GM19452 (cell line): ENCODE data around the gene APOC1.

Experiments used
- ATAC-seq: cut with Tn5 transposase; IDR thresholded peaks from one replicate; pipeline ENCODE4 v1.9.1; 2021; ENCODE audit not compliant: unreplicated experiment

APOC1 gene

DNA sequence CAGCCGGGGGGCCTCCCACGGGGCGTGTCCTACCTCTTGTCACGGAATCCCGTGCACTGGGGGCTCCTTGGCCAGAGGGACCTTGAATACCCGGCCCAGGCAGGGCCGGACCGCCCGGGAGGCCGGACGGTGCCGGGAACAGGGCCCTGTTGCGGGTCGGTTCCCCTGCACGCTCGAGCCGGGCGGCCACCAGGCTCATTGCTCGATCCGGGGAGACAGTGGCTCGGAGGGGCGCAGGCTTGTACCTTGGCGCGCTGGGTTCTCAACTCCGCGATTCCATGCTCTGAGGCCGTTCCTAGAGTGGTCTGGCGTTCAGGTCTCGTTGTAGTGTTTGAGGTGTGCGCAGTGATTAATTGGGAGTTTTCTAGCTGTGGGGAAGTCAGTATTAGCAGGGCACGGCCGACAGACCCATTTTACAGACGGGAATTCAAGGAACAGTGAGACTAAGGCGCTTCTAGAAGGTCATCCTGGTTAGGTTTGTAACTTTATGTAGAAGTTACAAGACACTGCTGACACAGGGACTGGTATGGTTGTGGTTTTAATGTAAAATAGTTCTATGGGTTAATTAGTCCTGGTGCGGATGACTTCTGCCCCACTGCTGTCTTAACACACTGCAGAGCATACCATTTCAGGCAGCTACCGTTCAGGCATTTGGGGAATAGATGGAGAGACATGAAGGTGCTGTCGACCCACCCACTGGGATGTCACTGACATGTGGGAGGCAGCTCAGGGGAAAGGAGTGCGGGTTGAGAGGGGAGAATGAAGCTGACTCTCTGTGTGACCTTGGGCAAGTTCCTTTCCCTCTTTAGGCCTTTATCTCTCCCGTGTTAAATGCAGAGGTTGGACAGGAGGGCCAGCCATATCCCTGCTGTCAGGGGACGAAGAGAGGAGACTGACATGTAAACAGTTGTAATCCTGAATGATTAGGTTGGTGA lies 41.4 kb downstream of the APOC1 start:
- peak; percentile 26 for ATAC-seq

DNA sequence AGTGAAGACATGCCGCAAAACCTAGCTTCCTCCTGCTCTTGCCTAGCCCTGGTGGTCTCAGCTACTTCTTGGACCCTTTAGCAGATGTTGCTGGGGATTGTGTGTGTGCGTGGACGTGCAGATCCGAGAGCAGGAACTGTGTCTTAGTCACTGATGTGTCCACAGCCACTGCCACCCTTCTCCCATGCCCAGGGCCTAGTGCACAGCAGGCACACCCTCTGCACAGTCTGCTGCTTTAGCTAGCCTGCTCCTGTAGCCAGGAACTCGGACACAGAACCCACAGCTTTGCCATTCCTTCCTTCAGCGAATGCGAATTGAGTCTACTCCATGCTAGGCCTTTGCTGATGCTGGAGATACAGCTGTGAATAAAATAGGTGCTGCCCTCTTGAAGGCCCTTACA lies 43.1 kb downstream of the APOC1 start:
- no peak for ATAC-seq

GRCh38 chr19:44958090-44958489 lies 43.7 kb downstream of the APOC1 start:
- no peak for ATAC-seq

DNA sequence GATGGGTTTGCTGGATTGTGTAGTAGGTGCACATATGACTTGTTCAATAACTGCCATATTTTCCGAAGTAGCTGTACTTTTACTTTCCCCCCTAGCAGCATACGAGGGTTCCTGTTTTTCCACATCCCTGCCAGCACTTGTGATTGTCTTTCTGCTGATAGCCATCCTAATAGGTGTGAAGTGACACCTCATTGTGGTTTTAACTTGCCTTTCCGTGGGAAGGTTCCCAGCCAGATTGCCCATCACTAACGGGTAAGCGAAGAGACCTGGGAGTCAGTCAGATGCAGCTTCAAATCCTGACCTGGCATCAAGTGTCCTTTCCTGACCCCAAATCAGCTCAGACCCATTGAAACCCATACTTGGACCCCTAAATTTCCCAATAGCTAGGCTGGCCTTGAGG lies 45.3 kb downstream of the APOC1 start:
- no peak for ATAC-seq

DNA sequence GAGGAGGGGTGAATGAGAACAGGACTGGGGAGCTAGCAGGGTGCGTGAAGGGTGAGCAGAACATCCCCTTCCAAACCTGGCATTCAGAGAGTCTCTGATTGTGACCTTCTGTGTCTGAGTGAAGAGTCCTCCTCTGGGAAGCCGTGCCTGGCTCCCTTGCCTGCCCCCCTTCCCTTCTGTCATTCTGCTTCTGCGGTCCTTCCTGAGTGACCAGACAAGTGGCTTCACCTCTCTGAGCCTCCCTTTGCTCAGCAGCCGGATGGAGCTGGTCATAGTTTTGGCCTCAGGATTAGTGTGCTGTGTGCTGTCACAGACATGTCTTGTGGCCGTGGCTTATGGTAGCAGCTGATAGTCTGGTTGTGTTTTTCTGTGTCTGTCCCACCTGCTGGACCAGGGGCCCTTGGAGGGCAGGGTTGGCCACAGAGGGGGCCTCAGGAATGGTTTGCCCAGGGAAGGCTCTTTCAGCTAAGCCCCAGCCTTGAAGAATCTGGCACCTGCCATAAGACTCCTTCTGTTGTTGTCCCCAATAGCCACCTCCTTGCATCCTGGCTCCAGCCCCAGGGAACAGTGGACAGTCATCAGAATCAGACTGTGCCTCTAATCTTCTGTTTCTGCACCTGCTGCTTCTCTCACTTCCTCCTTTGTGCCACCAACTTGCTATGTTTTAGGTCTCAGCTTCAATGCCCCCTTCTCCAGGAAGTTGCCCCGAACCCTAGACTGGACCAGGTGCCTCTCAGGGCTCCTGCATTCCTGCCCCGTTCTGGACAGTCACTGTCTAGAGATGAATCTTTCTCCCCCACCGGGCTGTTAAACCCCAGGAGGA lies 46.7 kb downstream of the APOC1 start:
- no peak for ATAC-seq

DNA sequence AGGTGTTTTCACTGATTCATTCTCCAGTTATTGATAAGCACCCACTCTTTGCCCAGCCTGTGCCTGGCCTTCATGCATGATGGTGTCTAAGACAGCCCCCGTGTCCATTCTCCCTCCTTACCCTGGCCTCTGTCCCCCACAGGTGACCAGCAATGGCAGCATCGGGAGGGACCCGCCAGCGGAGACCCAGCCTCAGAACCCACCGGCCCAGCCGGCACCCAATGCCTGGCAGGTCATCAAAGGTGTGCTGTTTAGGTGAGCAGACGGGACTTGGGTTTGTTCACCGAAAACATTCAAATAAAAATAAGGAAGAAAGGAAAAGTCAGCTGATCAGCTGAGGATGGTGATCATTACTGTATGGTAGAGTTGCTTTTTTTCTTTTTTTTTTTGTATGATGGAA lies 47.4 kb downstream of the APOC1 start:
- ATAC-seq = no peak

DNA sequence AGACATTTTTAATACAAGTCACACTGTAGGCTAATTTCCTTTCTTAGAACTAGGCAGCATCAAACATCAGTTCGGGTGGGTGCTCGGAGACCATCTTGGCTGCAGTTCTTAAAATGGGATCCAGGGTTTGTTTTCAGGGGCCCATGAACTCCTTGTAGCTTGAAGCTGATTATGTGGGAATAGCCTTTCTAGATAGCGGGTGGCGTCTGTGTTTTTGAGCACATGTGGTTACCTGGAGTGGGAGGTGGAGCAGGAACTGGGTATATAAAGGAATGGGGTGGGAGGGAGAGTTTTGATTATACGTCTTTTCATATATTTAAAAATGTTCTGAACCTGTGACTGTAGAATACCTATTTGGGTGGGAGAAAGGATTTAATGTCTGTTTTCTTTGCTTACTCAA lies 53.7 kb downstream of the APOC1 start:
- ATAC-seq = no peak

DNA sequence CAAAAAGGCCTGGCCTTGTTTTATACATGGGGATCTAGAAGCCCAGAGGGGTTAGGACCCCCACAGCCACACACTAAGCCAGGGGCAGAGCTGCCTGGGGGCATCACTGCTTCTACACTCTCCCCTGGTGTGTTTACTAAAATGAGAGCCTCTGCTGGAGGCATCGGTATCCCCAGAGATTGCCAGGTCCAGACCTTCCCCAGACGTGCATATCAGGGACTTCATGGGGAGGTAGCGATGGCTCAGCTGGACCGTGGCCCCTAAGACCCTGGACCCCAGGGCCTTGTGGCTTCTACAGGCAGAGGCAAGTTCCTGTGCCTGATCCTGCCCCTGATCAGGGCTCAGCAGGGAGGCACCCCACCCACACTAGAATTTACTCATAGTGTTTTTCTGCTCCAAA lies 54.3 kb downstream of the APOC1 start:
- no peak for ATAC-seq
